ENCODE data around the gene RRP15.

The RRP15 gene

DNA sequence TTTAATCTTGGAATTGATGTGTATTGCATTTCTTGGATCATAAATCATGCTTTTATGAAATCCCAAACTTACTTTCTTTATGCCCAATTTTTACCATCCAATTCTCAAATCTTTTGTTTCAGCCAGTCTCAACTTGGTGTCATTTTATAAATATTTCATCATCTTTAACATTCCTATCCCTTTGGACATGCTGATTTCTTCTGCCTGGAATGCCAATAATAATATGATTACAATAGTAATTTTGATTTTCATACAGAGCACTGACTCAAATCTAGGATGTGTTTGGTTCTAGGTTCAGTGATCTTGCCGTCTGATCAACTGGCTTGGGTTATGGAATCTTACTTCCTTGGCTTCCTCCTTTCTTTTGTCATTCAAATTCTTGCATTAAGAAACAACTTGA lies 12.8 kb downstream of the RRP15 start:
- H3K36me3 Mint-ChIP-seq (ENCODE audit: low read depth), result peaks cover 4% of the 10 kb centered on the region

DNA sequence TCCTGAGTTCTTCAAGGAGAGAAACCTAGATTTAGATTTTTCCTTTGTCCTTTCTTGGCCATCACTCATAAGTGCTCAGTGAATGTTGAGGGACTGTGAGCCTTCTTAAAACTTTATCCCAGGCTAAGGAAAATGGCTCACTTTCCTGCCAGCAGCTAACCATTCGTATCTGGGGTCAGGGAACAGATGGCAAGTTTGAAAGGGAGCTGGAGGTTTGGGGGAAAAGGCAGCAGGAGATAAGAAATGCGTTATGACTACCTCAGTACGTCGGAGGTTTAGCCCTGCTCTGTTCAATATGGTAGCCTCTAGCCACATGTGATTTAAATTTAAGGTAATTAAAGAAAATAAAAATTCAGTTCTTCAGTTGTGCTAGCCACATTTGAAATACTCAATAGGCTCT lies 13.3 kb downstream of the RRP15 start:
- TF ChIP-seq, protein P1, sequence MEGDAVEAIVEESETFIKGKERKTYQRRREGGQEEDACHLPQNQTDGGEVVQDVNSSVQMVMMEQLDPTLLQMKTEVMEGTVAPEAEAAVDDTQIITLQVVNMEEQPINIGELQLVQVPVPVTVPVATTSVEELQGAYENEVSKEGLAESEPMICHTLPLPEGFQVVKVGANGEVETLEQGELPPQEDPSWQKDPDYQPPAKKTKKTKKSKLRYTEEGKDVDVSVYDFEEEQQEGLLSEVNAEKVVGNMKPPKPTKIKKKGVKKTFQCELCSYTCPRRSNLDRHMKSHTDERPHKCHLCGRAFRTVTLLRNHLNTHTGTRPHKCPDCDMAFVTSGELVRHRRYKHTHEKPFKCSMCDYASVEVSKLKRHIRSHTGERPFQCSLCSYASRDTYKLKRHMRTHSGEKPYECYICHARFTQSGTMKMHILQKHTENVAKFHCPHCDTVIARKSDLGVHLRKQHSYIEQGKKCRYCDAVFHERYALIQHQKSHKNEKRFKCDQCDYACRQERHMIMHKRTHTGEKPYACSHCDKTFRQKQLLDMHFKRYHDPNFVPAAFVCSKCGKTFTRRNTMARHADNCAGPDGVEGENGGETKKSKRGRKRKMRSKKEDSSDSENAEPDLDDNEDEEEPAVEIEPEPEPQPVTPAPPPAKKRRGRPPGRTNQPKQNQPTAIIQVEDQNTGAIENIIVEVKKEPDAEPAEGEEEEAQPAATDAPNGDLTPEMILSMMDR (IDR thresholded peaks at IDR 0.05; ENCODE audit: unreplicated experiment in 3 of 3), result no peak
- Mint-ChIP-seq H3K9me3 (no peaks in the 10 kb centered on the region), H3K4me1 (peaks cover 6% of the 10 kb centered on the region), H3K36me3 (ENCODE audit: low read depth) (peaks cover 4% of the 10 kb centered on the region), H3K27ac (no peak overlapping the region), H3K4me3 (no peak overlapping the region), H3K27me3 (ENCODE audit: low read depth) (no peaks in the 10 kb centered on the region)

More for the DNA sequence above, 12.8 kb downstream of the RRP15 start:
- H3K27me3 Mint-ChIP-seq (ENCODE audit: low read depth), result no peaks in the 10 kb centered on the region
- H3K4me3 Mint-ChIP-seq, result no peak overlapping the region
- no peaks in the 10 kb centered on the region for H3K9me3 Mint-ChIP-seq
- H3K4me1 Mint-ChIP-seq, result peaks cover 6% of the 10 kb centered on the region
- H3K27ac Mint-ChIP-seq, result no peak overlapping the region
- TF ChIP-seq, protein P1 (IDR thresholded peaks at IDR 0.05; ENCODE audit: unreplicated experiment in 3 of 3), result no peak

DNA sequence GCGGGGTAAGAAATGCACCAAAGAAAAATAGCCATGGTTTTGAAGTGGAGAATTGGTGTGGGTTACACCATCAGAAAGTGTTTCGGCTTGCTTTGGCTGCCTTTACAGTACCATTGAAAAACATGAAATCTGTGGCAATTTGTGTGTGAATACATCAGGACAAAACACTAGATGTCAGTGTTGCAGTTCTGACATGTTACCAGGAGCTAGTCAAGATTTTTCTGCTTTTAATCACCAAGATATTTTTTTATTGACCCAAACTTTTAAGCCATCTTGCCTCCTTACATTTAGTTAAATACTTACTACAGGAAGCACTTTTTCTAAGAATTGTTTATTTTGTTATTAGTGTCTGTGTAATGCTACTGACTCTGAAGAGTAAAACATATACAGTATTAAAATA lies 14.3 kb downstream of the RRP15 start:
- Mint-ChIP-seq H3K27ac (peak overlapping the region in 1 of 3 experiments; percentile 57), H3K9me3 (no peaks in the 10 kb centered on the region), H3K27me3 (ENCODE audit: low read depth) (no peaks in the 10 kb centered on the region), H3K4me3 (no peak overlapping the region), H3K36me3 (ENCODE audit: low read depth) (peaks cover 4% of the 10 kb centered on the region), H3K4me1 (peaks cover 9% of the 10 kb centered on the region)
- TF ChIP-seq, protein P1 (IDR thresholded peaks at IDR 0.05; ENCODE audit: unreplicated experiment in 3 of 3), result peak; percentile 42 to 53 (median 53)

DNA sequence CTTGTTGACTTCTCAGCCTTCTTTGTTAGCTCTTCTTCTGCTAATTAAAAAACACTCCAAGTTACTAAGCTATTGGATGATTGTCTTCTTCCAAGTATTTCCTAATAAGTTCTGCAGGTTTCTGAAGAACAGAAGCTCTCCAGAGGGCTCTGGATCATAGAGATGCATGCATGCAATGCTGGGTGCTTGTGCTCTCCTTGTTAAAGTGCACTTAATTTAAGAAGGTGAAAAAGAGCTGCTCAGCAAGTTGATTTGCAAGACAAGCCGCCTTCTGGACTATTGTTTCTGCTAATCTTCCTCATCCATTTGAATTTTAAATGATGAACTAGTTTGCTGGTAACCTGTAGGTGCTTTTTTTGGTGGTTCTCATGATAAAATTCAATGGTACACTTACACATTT lies 16.1 kb downstream of the RRP15 start:
- no peak overlapping the region for H3K27ac Mint-ChIP-seq
- TF ChIP-seq, protein P1 (IDR thresholded peaks at IDR 0.05; ENCODE audit: unreplicated experiment in 3 of 3), result no peak
- H3K36me3 Mint-ChIP-seq (ENCODE audit: low read depth), result peaks cover 6% of the 10 kb centered on the region
- peaks cover 20% of the 10 kb centered on the region for H3K4me1 Mint-ChIP-seq
- H3K27me3 Mint-ChIP-seq (ENCODE audit: low read depth), result no peaks in the 10 kb centered on the region
- H3K9me3 Mint-ChIP-seq, result no peaks in the 10 kb centered on the region
- no peak overlapping the region for H3K4me3 Mint-ChIP-seq

DNA sequence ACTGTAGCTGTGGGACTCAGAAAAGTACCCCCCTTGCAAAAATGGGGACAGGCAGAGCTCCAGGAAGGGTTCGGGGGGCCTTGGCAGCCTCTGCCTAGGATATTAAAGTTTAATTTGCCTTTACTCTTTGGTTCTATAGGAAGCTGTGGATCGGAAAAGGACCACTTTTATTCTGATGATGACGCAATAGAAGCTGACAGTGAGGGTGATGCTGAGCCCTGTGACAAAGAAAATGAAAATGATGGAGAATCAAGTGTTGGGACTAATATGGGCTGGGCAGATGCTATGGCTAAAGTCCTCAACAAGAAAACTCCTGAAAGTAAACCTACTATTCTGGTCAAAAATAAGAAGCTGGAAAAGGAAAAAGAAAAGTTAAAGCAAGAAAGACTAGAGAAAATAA lies 17.1 kb downstream of the RRP15 start:
- Mint-ChIP-seq H3K4me3 (no peak overlapping the region), H3K36me3 (ENCODE audit: low read depth) (peaks cover 8% of the 10 kb centered on the region), H3K9me3 (no peaks in the 10 kb centered on the region), H3K4me1 (peaks cover 20% of the 10 kb centered on the region), H3K27me3 (ENCODE audit: low read depth) (no peaks in the 10 kb centered on the region), H3K27ac (no peak overlapping the region)
- TF ChIP-seq, protein P1 (IDR thresholded peaks at IDR 0.05; ENCODE audit: unreplicated experiment in 3 of 3), result no peak

DNA sequence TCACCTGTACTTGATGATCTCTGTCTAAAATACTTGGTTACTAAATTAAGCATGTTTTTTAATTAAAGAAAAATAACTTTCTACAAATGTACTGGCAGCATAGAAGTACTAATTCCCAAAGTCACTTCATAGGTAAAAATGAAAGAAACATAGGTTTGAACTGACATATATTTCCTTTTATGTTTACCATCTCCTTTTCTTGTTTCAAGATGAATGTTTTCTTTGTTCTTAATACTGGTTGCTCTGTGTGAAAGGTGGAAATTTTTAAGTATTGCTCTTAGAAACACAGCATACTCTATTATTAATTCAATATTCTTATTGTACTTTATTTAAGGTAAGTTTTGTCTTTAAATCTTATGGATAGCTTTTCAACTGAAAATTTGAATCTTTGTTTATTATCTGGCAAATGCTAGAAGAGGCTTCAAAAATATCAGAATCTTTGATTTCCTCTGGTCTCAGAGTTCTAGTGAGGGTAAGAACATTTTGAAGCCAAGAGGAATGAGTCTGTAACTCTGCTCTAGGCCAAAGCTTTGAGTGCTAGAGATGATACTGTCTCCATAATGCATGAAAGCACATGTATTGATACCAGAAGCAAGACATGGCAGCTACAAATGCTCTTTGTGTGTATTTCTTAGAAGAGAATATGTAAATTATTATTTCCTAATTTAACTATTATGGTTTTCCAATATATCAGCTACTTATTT lies 18.2 kb downstream of the RRP15 start:
- TF ChIP-seq, protein P1 (IDR thresholded peaks at IDR 0.05; ENCODE audit: unreplicated experiment in 3 of 3), result no peak
- Mint-ChIP-seq H3K27me3 (ENCODE audit: low read depth) (no peaks in the 10 kb centered on the region), H3K4me3 (no peak overlapping the region), H3K27ac (no peak overlapping the region), H3K36me3 (ENCODE audit: low read depth) (peaks cover 16% of the 10 kb centered on the region), H3K9me3 (no peaks in the 10 kb centered on the region), H3K4me1 (peaks cover 20% of the 10 kb centered on the region)
